ENCODE data around the gene TNRC6B. TPM values are rescaled to one million over a fixed set of nuclear protein-coding genes. Genes with fewer than 3 reads are reported as not detected.

Gene TNRC6B
- total and polyA plus RNA-seq, 2 donors (not counting 1 experiment from before 2014, with no cell fraction given): 5.7 to 17.8 TPM

GRCh38 chr22:40330086-40330485 is 152.4 kb downstream of the TNRC6B start:
- Histone ChIP-seq H4K20me1 (ENCODE audit: control insufficient read depth, extremely low read depth, insufficient read depth, low read length) (no peaks in the 10 kb centered on the region), H2AFZ (ENCODE audit: low read length) (no peak overlapping the region), H3K4me2 (ENCODE audit: extremely low read depth, insufficient read depth, low read length) (no peak overlapping the region), H3K4me1 (ENCODE audit: control insufficient read depth, extremely low read depth, insufficient read depth, low read length) (peaks cover 9% of the 10 kb centered on the region), H3K9ac (ENCODE audit: insufficient read depth, low read length) (no peak overlapping the region), H3K36me3 (ENCODE audit: control insufficient read depth, insufficient read depth, low read length) (peaks cover 3% of the 10 kb centered on the region), H3K79me2 (ENCODE audit: control insufficient read depth, insufficient read depth, low read length) (no peaks in the 10 kb centered on the region), H3K4me3 (replicated peaks in 1 of 4; ENCODE audit: control extremely low read depth in 1 of 4, insufficient read depth in 1 of 4, low read depth in 3 of 4, low read length in 4 of 4) (no peak overlapping the region), H3K9me3 (ENCODE audit: control insufficient read depth, insufficient read depth, low read depth, low read length) (no peaks in the 10 kb centered on the region), H3K27ac (ENCODE audit: insufficient read depth, low read length) (no peak overlapping the region), H3K27me3 (ENCODE audit: control insufficient read depth, insufficient read depth, low read length) (no peaks in the 10 kb centered on the region)
- TF ChIP-seq CTCF (conservative IDR thresholded peaks at IDR 0.05 in 1 of 2, IDR thresholded peaks at IDR 0.05 in 1 of 2; ENCODE audit: low read depth in 1 of 2, low read length in 2 of 2): no peak
- TF ChIP-seq EZH2 (IDR thresholded peaks at IDR 0.05; ENCODE audit: low read length, missing control alignments): no peak
- DNase-seq (ENCODE audit: low read depth in 2 of 2): no peak

- Histone ChIP-seq H3K9me3 (ENCODE audit: control insufficient read depth, insufficient read depth, low read depth, low read length) (no peaks in the 10 kb centered on the region), H3K36me3 (ENCODE audit: control insufficient read depth, insufficient read depth, low read length) (peaks cover 3% of the 10 kb centered on the region), H3K9ac (ENCODE audit: insufficient read depth, low read length) (no peak overlapping the region), H3K4me1 (ENCODE audit: control insufficient read depth, extremely low read depth, insufficient read depth, low read length) (peaks cover 9% of the 10 kb centered on the region), H4K20me1 (ENCODE audit: control insufficient read depth, extremely low read depth, insufficient read depth, low read length) (no peaks in the 10 kb centered on the region), H3K27ac (ENCODE audit: insufficient read depth, low read length) (no peak overlapping the region), H3K4me3 (replicated peaks in 1 of 4; ENCODE audit: control extremely low read depth in 1 of 4, insufficient read depth in 1 of 4, low read depth in 3 of 4, low read length in 4 of 4) (no peak overlapping the region), H3K4me2 (ENCODE audit: extremely low read depth, insufficient read depth, low read length) (no peak overlapping the region), H2AFZ (ENCODE audit: low read length) (no peak overlapping the region), H3K79me2 (ENCODE audit: control insufficient read depth, insufficient read depth, low read length) (no peaks in the 10 kb centered on the region), H3K27me3 (ENCODE audit: control insufficient read depth, insufficient read depth, low read length) (no peaks in the 10 kb centered on the region)
- DNase-seq (ENCODE audit: low read depth in 2 of 2): no peak
- TF ChIP-seq CTCF (conservative IDR thresholded peaks at IDR 0.05 in 1 of 2, IDR thresholded peaks at IDR 0.05 in 1 of 2; ENCODE audit: low read depth in 1 of 2, low read length in 2 of 2) (no peak), EZH2 (IDR thresholded peaks at IDR 0.05; ENCODE audit: low read length, missing control alignments) (no peak)
Measured at GRCh38 chr22:40330615-40331014, 152.9 kb downstream of the TNRC6B start.

- H3K27ac ChIP-seq (ENCODE audit: insufficient read depth, low read length): no peak overlapping the region
- no peak overlapping the region for H3K9ac ChIP-seq (ENCODE audit: insufficient read depth, low read length)
- H3K4me2 ChIP-seq (ENCODE audit: extremely low read depth, insufficient read depth, low read length): no peak overlapping the region
- H3K9me3 ChIP-seq (ENCODE audit: control insufficient read depth, insufficient read depth, low read depth, low read length): no peaks in the 10 kb centered on the region
- H3K36me3 ChIP-seq (ENCODE audit: control insufficient read depth, insufficient read depth, low read length): peaks cover 3% of the 10 kb centered on the region
- DNase-seq (ENCODE audit: low read depth in 2 of 2): no peak
- TF ChIP-seq EZH2 (IDR thresholded peaks at IDR 0.05; ENCODE audit: low read length, missing control alignments): no peak
- peaks cover 9% of the 10 kb centered on the region for H3K4me1 ChIP-seq (ENCODE audit: control insufficient read depth, extremely low read depth, insufficient read depth, low read length)
- no peaks in the 10 kb centered on the region for H4K20me1 ChIP-seq (ENCODE audit: control insufficient read depth, extremely low read depth, insufficient read depth, low read length)
- H3K79me2 ChIP-seq (ENCODE audit: control insufficient read depth, insufficient read depth, low read length): no peaks in the 10 kb centered on the region
- no peaks in the 10 kb centered on the region for H3K27me3 ChIP-seq (ENCODE audit: control insufficient read depth, insufficient read depth, low read length)
- H3K4me3 ChIP-seq (replicated peaks in 1 of 4; ENCODE audit: control extremely low read depth in 1 of 4, insufficient read depth in 1 of 4, low read depth in 3 of 4, low read length in 4 of 4): no peak overlapping the region
- no peak overlapping the region for H2AFZ ChIP-seq (ENCODE audit: low read length)
Measured at GRCh38 chr22:40331706-40332105, 154.0 kb downstream of the TNRC6B start.

Data from fibroblast of lung (primary cell).